Tibial nerve (tissue), 4 donors: ENCODE measurements around the gene MLLT10. TPM values are rescaled to one million over a fixed set of nuclear protein-coding genes. Genes with fewer than 3 reads are reported as not detected.

Experiments used
- DNase-seq, 2 donors: peaks; one replicate each; pipeline ENCODE4 v3.0.0-alpha.2; 2019; ENCODE audit warnings: low spot score in 2 of 2
- H3K27ac ChIP-seq, 4 donors: fragments of 200-600 bp; sonication (generic) in 3 of 4; one replicate each; pipeline ENCODE4 v1.5.1; 2017 to 2019; ENCODE audit warnings: mild to moderate bottlenecking in 1 of 4
- H3K27me3 ChIP-seq, 2 donors: fragments of 200-600 bp; sonication (generic) in 1 of 2; one replicate each; pipeline versions ENCODE4 v1.5.1 to v1.6.0; 2017 to 2019
- H3K36me3 ChIP-seq, 3 donors: fragments of 200-600 bp; sonication (generic); one replicate each; pipeline ENCODE4 v1.5.1; 2018 to 2019
- H3K4me1 ChIP-seq, 4 donors: fragments of 200-600 bp; sonication (generic) in 3 of 4; one replicate each; pipeline ENCODE4 v1.5.1; 2017 to 2019
- H3K4me3 ChIP-seq, 4 donors: fragments of 200-600 bp; sonication (generic) in 3 of 4; one replicate each; pipeline ENCODE4 v1.5.1; 2017 to 2019; ENCODE audit warnings: mild to moderate bottlenecking in 1 of 4, moderate library complexity in 1 of 4
- H3K9me3 ChIP-seq, 4 donors: fragments of 200-600 bp; sonication (generic) in 3 of 4; one replicate each; pipeline ENCODE4 v1.5.1; 2017 to 2019
- EP300 ChIP-seq, 2 donors: sonication (generic); formaldehyde crosslinking; IDR thresholded peaks; one replicate each; pipeline ENCODE4 v1.6.1; 2017; ENCODE audit warnings: antibody characterized with exemption in 2 of 2, mild to moderate bottlenecking in 1 of 2
- POLR2A ChIP-seq, 2 donors: fragments of 450-650 bp; IDR thresholded peaks; one replicate each; pipeline ENCODE4 v1.6.1; 2017; ENCODE audit warnings: antibody characterized with exemption in 2 of 2, mild to moderate bottlenecking in 2 of 2, moderate library complexity in 2 of 2
- WGBS, 2 donors: methylation state at CpG; one replicate each; pipeline ENCODE4 v1.1.5; 2018; 5-methylcytosine and 5-hydroxymethylcytosine counted together
- total RNA-seq, 4 donors: library from RNA; depleted of rRNA; stranded (reverse); fragments of >200 nt; gene quantifications; one replicate each; pipeline ENCODE4 v1.1.0, GENCODE V29; 2016
- TF ChIP-seq, protein P1 (sequence below), 5 experiments: fragments of 200-600 bp in 3 of 5; fragments of 450-650 bp in 2 of 5; sonication (generic) in 3 of 5; IDR thresholded peaks; one replicate each; pipeline ENCODE4 v1.5.1; 2016 to 2019; ENCODE audit warnings: antibody characterized with exemption in 5 of 5, mild to moderate bottlenecking in 3 of 5, moderate library complexity in 2 of 5

Gene MLLT10
- total RNA-seq, 4 donors from 2014 or later, result 40.6 to 60.9 (median 47.5) TPM

- no peak overlapping the region for H3K4me3 ChIP-seq
- H3K27me3 ChIP-seq, result no peaks in the 10 kb centered on the region
- no peaks in the 10 kb centered on the region for H3K9me3 ChIP-seq
- 85 to 87% methylated on average over 4 of the region's 4 CpGs for WGBS, 2 donors
- TF ChIP-seq EP300 (IDR thresholded peaks at IDR 0.05), result no peak
- no peak for TF ChIP-seq POLR2A (IDR thresholded peaks at IDR 0.05)
- TF ChIP-seq, protein P1, sequence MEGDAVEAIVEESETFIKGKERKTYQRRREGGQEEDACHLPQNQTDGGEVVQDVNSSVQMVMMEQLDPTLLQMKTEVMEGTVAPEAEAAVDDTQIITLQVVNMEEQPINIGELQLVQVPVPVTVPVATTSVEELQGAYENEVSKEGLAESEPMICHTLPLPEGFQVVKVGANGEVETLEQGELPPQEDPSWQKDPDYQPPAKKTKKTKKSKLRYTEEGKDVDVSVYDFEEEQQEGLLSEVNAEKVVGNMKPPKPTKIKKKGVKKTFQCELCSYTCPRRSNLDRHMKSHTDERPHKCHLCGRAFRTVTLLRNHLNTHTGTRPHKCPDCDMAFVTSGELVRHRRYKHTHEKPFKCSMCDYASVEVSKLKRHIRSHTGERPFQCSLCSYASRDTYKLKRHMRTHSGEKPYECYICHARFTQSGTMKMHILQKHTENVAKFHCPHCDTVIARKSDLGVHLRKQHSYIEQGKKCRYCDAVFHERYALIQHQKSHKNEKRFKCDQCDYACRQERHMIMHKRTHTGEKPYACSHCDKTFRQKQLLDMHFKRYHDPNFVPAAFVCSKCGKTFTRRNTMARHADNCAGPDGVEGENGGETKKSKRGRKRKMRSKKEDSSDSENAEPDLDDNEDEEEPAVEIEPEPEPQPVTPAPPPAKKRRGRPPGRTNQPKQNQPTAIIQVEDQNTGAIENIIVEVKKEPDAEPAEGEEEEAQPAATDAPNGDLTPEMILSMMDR (IDR thresholded peaks at IDR 0.05), result no peak
- no peak for DNase-seq
- H3K27ac ChIP-seq, result no peak overlapping the region
- peaks cover 0 to 68% (median 0%) of the 10 kb centered on the region in 3 donors for H3K36me3 ChIP-seq
- H3K4me1 ChIP-seq, result peaks cover 0 to 7% (median 0%) of the 10 kb centered on the region in 4 donors
Measured at GRCh38 chr10:21737106-21737505, 203.1 kb downstream of the MLLT10 start.

DNA sequence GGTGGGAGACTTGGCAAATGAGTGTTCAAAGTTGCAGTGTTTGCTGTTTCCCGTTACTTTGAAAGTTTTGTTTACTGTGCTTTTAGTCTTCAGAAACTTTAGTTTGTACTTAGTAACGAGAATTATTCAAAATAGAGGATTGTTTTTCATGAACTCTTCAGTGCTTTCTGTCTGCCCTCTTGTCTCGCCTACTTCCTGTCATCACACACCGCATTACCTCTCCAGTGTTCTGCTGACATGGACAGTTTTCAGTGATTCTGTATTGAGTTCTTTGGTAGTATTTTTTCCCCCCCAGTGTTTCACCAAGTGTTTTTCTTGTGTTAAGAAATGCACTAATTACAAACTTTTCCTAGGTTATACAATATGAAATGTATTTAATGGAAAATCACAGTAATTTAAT, 207.0 kb downstream of the MLLT10 start:
- TF ChIP-seq POLR2A (IDR thresholded peaks at IDR 0.05) (no peak), EP300 (IDR thresholded peaks at IDR 0.05) (no peak)
- TF ChIP-seq, protein P1 (IDR thresholded peaks at IDR 0.05), result no peak
- Histone ChIP-seq H3K27ac (no peak overlapping the region), H3K9me3 (no peaks in the 10 kb centered on the region), H3K27me3 (no peaks in the 10 kb centered on the region), H3K4me3 (no peak overlapping the region), H3K4me1 (no peaks in the 10 kb centered on the region), H3K36me3 (peaks cover 0 to 83% (median 4%) of the 10 kb centered on the region in 3 donors)
- no peak for DNase-seq
- 72 to 75% methylated on average over 4 of the region's 4 CpGs for WGBS, 2 donors

GRCh38 chr10:21742740-21743412, 208.8 kb downstream of the MLLT10 start:
- no peak for DNase-seq
- H3K4me3 ChIP-seq, result no peak overlapping the region
- no peaks in the 10 kb centered on the region for H3K9me3 ChIP-seq
- peaks cover 0 to 76% (median 4%) of the 10 kb centered on the region in 3 donors for H3K36me3 ChIP-seq
- no peaks in the 10 kb centered on the region for H3K4me1 ChIP-seq
- no peak overlapping the region for H3K27ac ChIP-seq
- H3K27me3 ChIP-seq, result no peaks in the 10 kb centered on the region
- 95 to 98% methylated on average over 5 of the region's 5 CpGs for WGBS, 2 donors
- no peak for TF ChIP-seq EP300 (IDR thresholded peaks at IDR 0.05)
- no peak for TF ChIP-seq POLR2A (IDR thresholded peaks at IDR 0.05)
- TF ChIP-seq, protein P1 (IDR thresholded peaks at IDR 0.05), result no peak

- H3K27ac ChIP-seq, result no peak overlapping the region
- H3K4me1 ChIP-seq, result no peaks in the 10 kb centered on the region
- WGBS, 2 donors, result 91 to 94% methylated on average over 11 of the region's 11 CpGs
Measured at GRCh38 chr10:21744223-21744622, 210.2 kb downstream of the MLLT10 start.

GRCh38 chr10:21746118-21746517, 212.1 kb downstream of the MLLT10 start:
- Histone ChIP-seq H3K4me1 (no peaks in the 10 kb centered on the region), H3K27ac (no peak overlapping the region), H3K4me3 (no peak overlapping the region), H3K9me3 (no peaks in the 10 kb centered on the region), H3K27me3 (no peaks in the 10 kb centered on the region), H3K36me3 (peaks cover 2 to 50% (median 4%) of the 10 kb centered on the region in 3 donors)
- TF ChIP-seq EP300 (IDR thresholded peaks at IDR 0.05), result no peak
- TF ChIP-seq, protein P1 (IDR thresholded peaks at IDR 0.05), result no peak
- TF ChIP-seq POLR2A (IDR thresholded peaks at IDR 0.05), result no peak
- WGBS, 2 donors, result 91 to 94% methylated on average over 6 of the region's 6 CpGs
- DNase-seq, result no peak

More at GRCh38 chr10:21744223-21744622, 210.2 kb downstream of the MLLT10 start:
- TF ChIP-seq, protein P1 (IDR thresholded peaks at IDR 0.05), result no peak
- TF ChIP-seq POLR2A (IDR thresholded peaks at IDR 0.05) (no peak), EP300 (IDR thresholded peaks at IDR 0.05) (no peak)
- Histone ChIP-seq H3K27me3 (no peaks in the 10 kb centered on the region), H3K36me3 (peaks cover 2 to 62% (median 4%) of the 10 kb centered on the region in 3 donors), H3K9me3 (no peaks in the 10 kb centered on the region), H3K4me3 (no peak overlapping the region)
- DNase-seq, result no peak
